ENCODE data around the gene ADAR. TPM values are rescaled to one million over a fixed set of nuclear protein-coding genes. Genes with fewer than 3 reads are reported as not detected.
A peak's percentile ranks its signal among the peaks of the same experiment; 100 is the strongest.
"Not testable (repeated sequence)": the region's sequence is repeated elsewhere in the genome, so short reads cannot be mapped to it uniquely, and the experiment has no call there.

The ADAR gene
- total RNA-seq, result 65.3 TPM

- DNase-seq (ENCODE audit: low spot score in 2 of 2), result peak; percentile 68 to 97
- no peak for TF ChIP-seq CTCF (IDR thresholded peaks at IDR 0.05)
- intact Hi-C loops (cut with DNase I), result loop anchor here (1.0 to 2.0 kb wide), 3 partner anchors 19 to 387 kb away; partner anchors contain the start of gene UBAP2L
These were observed at the start of gene ADAR for GRCh38 chr1:154607609-154608396. Gene ADAR (minus strand): TSS chr1:154608186. CDS start chr1:154608006, 180 bp downstream.

GRCh38 chr1:154657556-154657955, 49.6 kb upstream of the ADAR start:
- intact Hi-C loops (cut with DNase I), result no loop called here
- Histone ChIP-seq H3K27me3 (no peaks in the 10 kb centered on the region), H3K9me3 (no peaks in the 10 kb centered on the region), H3K27ac (no peak overlapping the region), H3K4me3 (no peak overlapping the region), H3K36me3 (no peaks in the 10 kb centered on the region), H3K4me1 (no peaks in the 10 kb centered on the region)
- TF ChIP-seq CTCF (IDR thresholded peaks at IDR 0.05), result no peak
- no peak for DNase-seq (ENCODE audit: low spot score in 2 of 2)

More at GRCh38 chr1:154607609-154608396, at the start of gene ADAR:
- Histone ChIP-seq H3K4me3 (peak within 1 kb of the TSS; percentile 73 to 95), H3K36me3 (no peaks in the 10 kb centered on the region), H3K9me3 (no peaks in the 10 kb centered on the region), H3K27ac (peak within 1 kb of the TSS; percentile 96), H3K4me1 (peaks cover 0 to 24% of the 10 kb centered on the region in 2 donors), H3K27me3 (no peaks in the 10 kb centered on the region)

- no peak for TF ChIP-seq CTCF (IDR thresholded peaks at IDR 0.05)
- Histone ChIP-seq H3K27me3 (no peaks in the 10 kb centered on the region), H3K4me1 (no peaks in the 10 kb centered on the region), H3K9me3 (no peaks in the 10 kb centered on the region), H3K36me3 (no peaks in the 10 kb centered on the region), H3K27ac (no peak overlapping the region), H3K4me3 (no peak overlapping the region)
- no peak for DNase-seq (ENCODE audit: low spot score in 2 of 2)
- intact Hi-C loops (cut with DNase I), result no loop called here
These were observed 44.9 kb upstream of the ADAR start for GRCh38 chr1:154652893-154653292.

- H3K36me3 ChIP-seq; H3K4me1 ChIP-seq; H3K27ac ChIP-seq; H3K27me3 ChIP-seq; DNase-seq (ENCODE audit: low spot score in 2 of 2); H3K9me3 ChIP-seq; intact Hi-C loops (cut with DNase I); H3K4me3 ChIP-seq: not testable (repeated sequence)
These were observed 36.7 kb upstream of the ADAR start for GRCh38 chr1:154644724-154645123.

- Histone ChIP-seq H3K27me3 (no peaks in the 10 kb centered on the region), H3K4me3 (no peak overlapping the region), H3K36me3 (no peaks in the 10 kb centered on the region), H3K9me3 (peaks cover 0 to 16% of the 10 kb centered on the region in 2 donors), H3K4me1 (no peaks in the 10 kb centered on the region), H3K27ac (no peak overlapping the region)
- intact Hi-C loops (cut with DNase I), result no loop called here
- TF ChIP-seq CTCF (IDR thresholded peaks at IDR 0.05), result no peak
- no peak for DNase-seq (ENCODE audit: low spot score in 2 of 2)
These were observed 33.5 kb upstream of the ADAR start for GRCh38 chr1:154641534-154641933.

GRCh38 chr1:154639876-154640275, 31.9 kb upstream of the ADAR start:
- H3K27me3 ChIP-seq, result no peaks in the 10 kb centered on the region
- no peak overlapping the region for H3K27ac ChIP-seq
- intact Hi-C loops (cut with DNase I), result no loop called here
- H3K4me1 ChIP-seq, result no peaks in the 10 kb centered on the region
- H3K4me3 ChIP-seq, result no peak overlapping the region
- DNase-seq (ENCODE audit: low spot score in 2 of 2), result no peak
- H3K36me3 ChIP-seq, result no peaks in the 10 kb centered on the region
- H3K9me3 ChIP-seq, result peaks cover 0 to 16% of the 10 kb centered on the region in 2 donors
- no peak for TF ChIP-seq CTCF (IDR thresholded peaks at IDR 0.05)
